SK-N-SH treated with all-trans-retinoic acid at 6 μM for 48 hours (cell line): ENCODE measurements around the gene PHF3.

Experiments used
- ARNTL ChIP-seq: fragments of 450-650 bp; formaldehyde crosslinking; IDR thresholded peaks from 2 replicates; pipeline ENCODE4 v1.5.0; 2020; ENCODE audit warnings: low read depth, mild to moderate bottlenecking, moderate library complexity, borderline replicate concordance
- CREB5 ChIP-seq: fragments of 250-450 bp; sonication (Bioruptor Pico); IDR thresholded peaks from 2 replicates; pipeline ENCODE4 v1.5.1; 2020; ENCODE audit warnings: low read depth, mild to moderate bottlenecking, moderate library complexity
- CSDC2 ChIP-seq: fragments of 250-450 bp; sonication (Bioruptor Pico); IDR thresholded peaks from 2 replicates; pipeline ENCODE4 v1.5.0; 2020; ENCODE audit warnings: mild to moderate bottlenecking, moderate library complexity
- ESRRG ChIP-seq: fragments of 250-450 bp; sonication (Bioruptor Pico); IDR thresholded peaks from 2 replicates; pipeline ENCODE4 v1.6.1; 2021; ENCODE audit warnings: mild to moderate bottlenecking
- PPARA ChIP-seq: fragments of 250-450 bp; sonication (Bioruptor Pico); IDR thresholded peaks from 2 replicates; pipeline ENCODE4 v1.5.0; 2020; ENCODE audit warnings: mild to moderate bottlenecking, borderline replicate concordance
- RARB ChIP-seq: fragments of 250-450 bp; sonication (Bioruptor Pico); IDR thresholded peaks from 2 replicates; pipeline ENCODE4 v1.8.0; 2021; ENCODE audit warnings: mild to moderate bottlenecking, moderate library complexity
- SNAI2 ChIP-seq: fragments of 250-450 bp; sonication (Bioruptor Pico); IDR thresholded peaks from 2 replicates; pipeline ENCODE4 v1.5.0; 2020; ENCODE audit warnings: mild to moderate bottlenecking, moderate library complexity
- TCF4 ChIP-seq: fragments of 250-450 bp; sonication (Bioruptor Pico); IDR thresholded peaks from 2 replicates; pipeline ENCODE4 v1.8.0; 2021; ENCODE audit warnings: mild to moderate bottlenecking, moderate library complexity, borderline replicate concordance
- ZC3H10 ChIP-seq: fragments of 250-450 bp; sonication (Bioruptor Pico); IDR thresholded peaks from 2 replicates; pipeline ENCODE4 v1.5.1; 2021; ENCODE audit warnings: mild to moderate bottlenecking, moderate library complexity
- ZFP30 ChIP-seq: fragments of 450-650 bp; formaldehyde crosslinking; IDR thresholded peaks from 2 replicates; pipeline ENCODE4 v1.5.0; 2022; ENCODE audit warnings: mild to moderate bottlenecking, moderate library complexity
- ZNF565 ChIP-seq: fragments of 450-650 bp; formaldehyde crosslinking; conservative IDR thresholded peaks from 2 replicates; pipeline ENCODE4 v1.5.0; 2020; ENCODE audit warnings: low read depth, mild to moderate bottlenecking, moderate library complexity
- ZNF8 ChIP-seq: fragments of 450-650 bp; formaldehyde crosslinking; IDR thresholded peaks from 2 replicates; pipeline ENCODE4 v1.5.0; 2020; ENCODE audit warnings: mild to moderate bottlenecking, moderate library complexity
- TF ChIP-seq, protein P1 (sequence below): fragments of 250-450 bp; sonication (Bioruptor Pico); IDR thresholded peaks from 2 replicates; pipeline ENCODE4 v1.8.0; 2020; ENCODE audit warnings: mild to moderate bottlenecking, moderate library complexity, borderline replicate concordance

GRCh38 chr6:63743691-63744090 lies 108.1 kb downstream of the PHF3 start:
- TF ChIP-seq RARB (CRISPR knock-in tag) = no peak
- TF ChIP-seq SNAI2 (CRISPR knock-in tag) = no peak
- TF ChIP-seq CSDC2 (CRISPR knock-in tag) = no peak
- TF ChIP-seq ARNTL (CRISPR knock-in tag) = no peak
- TF ChIP-seq ZC3H10 = no peak
- no peak for TF ChIP-seq CREB5 (CRISPR knock-in tag)
- TF ChIP-seq, protein P1, sequence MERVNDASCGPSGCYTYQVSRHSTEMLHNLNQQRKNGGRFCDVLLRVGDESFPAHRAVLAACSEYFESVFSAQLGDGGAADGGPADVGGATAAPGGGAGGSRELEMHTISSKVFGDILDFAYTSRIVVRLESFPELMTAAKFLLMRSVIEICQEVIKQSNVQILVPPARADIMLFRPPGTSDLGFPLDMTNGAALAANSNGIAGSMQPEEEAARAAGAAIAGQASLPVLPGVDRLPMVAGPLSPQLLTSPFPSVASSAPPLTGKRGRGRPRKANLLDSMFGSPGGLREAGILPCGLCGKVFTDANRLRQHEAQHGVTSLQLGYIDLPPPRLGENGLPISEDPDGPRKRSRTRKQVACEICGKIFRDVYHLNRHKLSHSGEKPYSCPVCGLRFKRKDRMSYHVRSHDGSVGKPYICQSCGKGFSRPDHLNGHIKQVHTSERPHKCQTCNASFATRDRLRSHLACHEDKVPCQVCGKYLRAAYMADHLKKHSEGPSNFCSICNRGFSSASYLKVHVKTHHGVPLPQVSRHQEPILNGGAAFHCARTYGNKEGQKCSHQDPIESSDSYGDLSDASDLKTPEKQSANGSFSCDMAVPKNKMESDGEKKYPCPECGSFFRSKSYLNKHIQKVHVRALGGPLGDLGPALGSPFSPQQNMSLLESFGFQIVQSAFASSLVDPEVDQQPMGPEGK (CRISPR knock-in tag) = no peak
- TF ChIP-seq PPARA = no peak
- TF ChIP-seq ZNF565 (CRISPR knock-in tag) = no peak
- TF ChIP-seq TCF4 (CRISPR knock-in tag) = no peak
- no peak for TF ChIP-seq ZNF8 (CRISPR knock-in tag)
- TF ChIP-seq ZFP30 (CRISPR knock-in tag) = no peak
- no peak for TF ChIP-seq ESRRG (CRISPR knock-in tag)
